Natural killer cell treated with Interleukin-12 subunit alpha and Interleukin-12 subunit beta and Interleukin-15 and Interleukin-18, amount 100 ng/mL, for 72 hours (primary cell): Measurements from ENCODE around the gene FCRL6. TPM values are rescaled to one million over a fixed set of nuclear protein-coding genes. Genes with fewer than 3 reads are reported as not detected.

ENCODE experiments used
- ATAC-seq, 2 donors: fragments of 150-1000 bp; cut with Tn5 transposase in 1 of 2; sonication (Bioruptor Pico), chemical (Tn5 transposase) in 1 of 2; 2 replicates each; pipeline ENCODE4 v1.10.0; 2021
- DNase-seq: peaks from one replicate; pipeline ENCODE4 v3.0.0; 2022; ENCODE audit warnings: low spot score
- H3K27ac Mint-ChIP-seq, 2 donors: 1 replicate in 1 of 2; 2 replicates in 1 of 2; pipeline ENCODE4 v1.8.0; 2022; ENCODE audit warnings: mixed read lengths in 2 of 2, mild to moderate bottlenecking in 1 of 2, moderate library complexity in 1 of 2
- H3K27me3 Mint-ChIP-seq, 2 donors: 1 replicate in 1 of 2; 2 replicates in 1 of 2; pipeline ENCODE4 v1.8.0; 2022; ENCODE audit warnings: mixed read lengths in 2 of 2
- H3K36me3 Mint-ChIP-seq: one replicate; pipeline ENCODE4 v1.8.0; 2022; ENCODE audit warnings: mixed read lengths
- H3K4me1 Mint-ChIP-seq, 2 donors: 1 replicate in 1 of 2; 2 replicates in 1 of 2; pipeline ENCODE4 v1.8.0; 2022; ENCODE audit warnings: low read depth in 2 of 2, mixed read lengths in 2 of 2, mild to moderate bottlenecking in 1 of 2
- H3K4me3 Mint-ChIP-seq: one replicate; pipeline ENCODE4 v1.8.0; 2022; ENCODE audit warnings: mixed read lengths
- H3K9me3 Mint-ChIP-seq: 2 replicates; pipeline ENCODE4 v1.8.0; 2022; ENCODE audit warnings: mixed read lengths
- total RNA-seq, 2 donors: library from RNA; stranded (reverse); gene quantifications; one replicate each; pipeline ENCODE4 v1.2.3, GENCODE V29; 2022

The FCRL6 gene
- total RNA-seq, 2 donors from 2014 or later: 0.81 TPM; not detected in 1

- no peak overlapping the region for H3K27ac Mint-ChIP-seq
- DNase-seq: no peak
- peaks cover 0 to 5% of the 10 kb centered on the region in 2 donors for H3K27me3 Mint-ChIP-seq
- no peaks in the 10 kb centered on the region for H3K36me3 Mint-ChIP-seq
- H3K4me3 Mint-ChIP-seq: peak overlapping the region; percentile 73
- H3K4me1 Mint-ChIP-seq: peaks cover 9 to 29% of the 10 kb centered on the region in 2 donors
- no peaks in the 10 kb centered on the region for H3K9me3 Mint-ChIP-seq
- no peak for ATAC-seq
These were observed 20.2 kb upstream of the FCRL6 start for GRCh38 chr1:159781992-159782391.

- Mint-ChIP-seq H3K36me3 (no peaks in the 10 kb centered on the region), H3K4me1 (peaks cover 9 to 29% of the 10 kb centered on the region in 2 donors), H3K9me3 (no peaks in the 10 kb centered on the region), H3K4me3 (no peak overlapping the region), H3K27me3 (no peaks in the 10 kb centered on the region), H3K27ac (no peak overlapping the region)
- DNase-seq: no peak
- ATAC-seq: no peak
These were observed 18.4 kb upstream of the FCRL6 start for GRCh38 chr1:159783724-159784123.

DNA sequence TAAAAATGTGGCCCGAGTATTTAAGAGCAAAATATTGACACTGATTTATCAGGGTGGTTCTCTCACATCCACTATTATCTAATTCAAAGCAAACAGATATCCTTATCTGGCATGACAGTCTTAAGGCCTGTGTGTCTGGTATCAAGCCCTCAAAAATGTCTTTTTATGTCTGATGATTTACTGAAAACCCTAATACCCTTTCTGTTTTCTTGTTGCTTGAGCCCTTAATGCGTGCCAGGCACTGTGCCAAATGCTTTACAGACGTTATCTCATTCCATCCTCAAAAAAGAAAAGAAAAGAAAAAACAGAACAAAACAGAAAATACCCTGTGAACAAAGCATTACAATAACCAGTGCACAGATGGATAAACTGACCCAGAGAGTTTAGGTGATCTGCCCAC, 15.7 kb upstream of the FCRL6 start:
- H3K36me3 Mint-ChIP-seq: no peaks in the 10 kb centered on the region
- H3K27me3 Mint-ChIP-seq: peaks cover 8 to 9% of the 10 kb centered on the region in 2 donors
- no peak overlapping the region for H3K27ac Mint-ChIP-seq
- DNase-seq: no peak
- ATAC-seq: no peak
- H3K9me3 Mint-ChIP-seq: no peaks in the 10 kb centered on the region
- H3K4me1 Mint-ChIP-seq: peaks cover under 1 to 12% of the 10 kb centered on the region in 2 donors
- H3K4me3 Mint-ChIP-seq: no peak overlapping the region

DNA sequence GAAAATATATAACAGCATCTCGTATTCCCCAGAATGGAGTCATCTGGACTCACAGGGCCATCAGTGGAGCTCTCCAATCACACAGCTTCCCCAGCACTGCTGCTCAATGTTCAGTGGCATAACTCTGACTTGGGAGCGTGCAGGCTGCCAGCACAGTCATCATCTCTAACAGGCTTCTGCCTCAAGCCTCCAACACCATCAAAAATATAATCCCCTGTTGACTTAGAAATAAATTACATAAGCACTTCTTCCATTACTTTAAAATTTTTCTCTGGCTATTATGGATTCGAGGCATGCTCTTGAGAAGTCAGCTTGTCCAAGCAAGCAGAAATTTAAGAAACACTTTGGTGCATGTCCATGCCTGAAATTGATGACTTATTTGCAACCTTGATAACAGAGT, 15.2 kb upstream of the FCRL6 start:
- no peaks in the 10 kb centered on the region for H3K9me3 Mint-ChIP-seq

DNA sequence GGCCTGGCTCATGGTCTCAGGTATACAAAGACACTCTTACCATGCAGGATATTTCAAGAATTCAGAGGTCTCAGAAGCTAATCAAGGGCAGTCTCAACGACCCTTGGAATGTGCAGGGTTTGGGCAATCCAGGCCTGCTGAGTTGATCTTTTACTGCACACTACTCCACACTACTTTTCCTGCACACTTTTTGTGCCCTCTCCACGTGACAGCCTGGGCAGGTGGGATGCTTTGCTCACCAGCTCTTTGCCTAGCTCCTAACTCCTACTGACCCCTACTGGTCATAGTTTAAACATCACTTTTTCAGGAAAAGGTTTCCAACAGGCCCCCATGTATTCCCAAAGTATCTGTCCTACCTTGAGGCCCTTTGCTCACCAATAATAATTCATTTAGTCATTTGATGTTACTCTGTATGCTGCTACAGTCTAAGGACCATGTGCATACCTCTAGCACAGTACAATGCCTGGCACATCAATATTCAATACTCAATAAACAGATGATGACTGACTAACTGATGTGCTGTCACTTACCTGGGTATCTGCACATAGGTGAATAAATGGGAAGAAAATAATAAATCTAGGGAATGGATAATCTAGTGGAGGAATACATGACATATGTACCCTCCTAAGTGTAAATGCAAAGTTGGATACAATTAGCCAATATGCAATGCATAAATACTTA, 11.8 kb upstream of the FCRL6 start:
- peaks cover 9 to 17% of the 10 kb centered on the region in 2 donors for H3K27me3 Mint-ChIP-seq
- H3K36me3 Mint-ChIP-seq: no peaks in the 10 kb centered on the region
- H3K4me1 Mint-ChIP-seq: no peaks in the 10 kb centered on the region
- DNase-seq (no peak), ATAC-seq (no peak)
- no peak overlapping the region for H3K27ac Mint-ChIP-seq
- no peak overlapping the region for H3K4me3 Mint-ChIP-seq
- no peaks in the 10 kb centered on the region for H3K9me3 Mint-ChIP-seq

More for the DNA sequence above, 15.2 kb upstream of the FCRL6 start:
- DNase-seq: no peak
- Mint-ChIP-seq H3K4me1 (peaks cover 0 to 8% of the 10 kb centered on the region in 2 donors), H3K36me3 (no peaks in the 10 kb centered on the region), H3K27ac (no peak overlapping the region), H3K4me3 (no peak overlapping the region), H3K27me3 (peaks cover 9 to 10% of the 10 kb centered on the region in 2 donors)
- ATAC-seq: no peak

DNA sequence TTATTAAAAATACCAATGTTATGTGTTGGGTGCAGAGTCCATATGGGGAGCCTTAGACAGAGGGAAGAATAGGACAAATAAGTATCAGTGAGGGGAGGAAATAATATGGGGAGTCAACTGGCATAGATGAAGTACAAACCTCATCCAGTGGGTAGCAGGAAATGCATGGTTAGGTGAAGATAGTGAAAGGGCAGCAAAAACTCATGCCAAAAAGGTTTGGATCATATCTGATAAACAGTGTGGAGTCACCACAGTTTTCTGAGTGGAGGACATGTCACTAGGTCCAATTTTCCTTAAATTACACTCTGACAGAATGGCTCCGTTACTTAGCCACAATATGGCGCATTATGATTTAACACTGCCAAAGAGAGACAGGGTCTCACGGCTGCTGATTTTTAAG, 11.1 kb upstream of the FCRL6 start:
- Mint-ChIP-seq H3K27me3 (peaks cover 9 to 17% of the 10 kb centered on the region in 2 donors), H3K4me3 (no peak overlapping the region), H3K9me3 (no peaks in the 10 kb centered on the region), H3K27ac (no peak overlapping the region), H3K4me1 (no peaks in the 10 kb centered on the region), H3K36me3 (no peaks in the 10 kb centered on the region)
- DNase-seq (no peak), ATAC-seq (no peak)

- H3K9me3 Mint-ChIP-seq: no peaks in the 10 kb centered on the region
- H3K4me1 Mint-ChIP-seq: no peaks in the 10 kb centered on the region
- no peak overlapping the region for H3K27ac Mint-ChIP-seq
- H3K27me3 Mint-ChIP-seq: peaks cover 9 to 17% of the 10 kb centered on the region in 2 donors
- no peaks in the 10 kb centered on the region for H3K36me3 Mint-ChIP-seq
- no peak overlapping the region for H3K4me3 Mint-ChIP-seq
- no peak for DNase-seq
- ATAC-seq: no peak
These were observed 10.7 kb upstream of the FCRL6 start for GRCh38 chr1:159791461-159791860.

DNA sequence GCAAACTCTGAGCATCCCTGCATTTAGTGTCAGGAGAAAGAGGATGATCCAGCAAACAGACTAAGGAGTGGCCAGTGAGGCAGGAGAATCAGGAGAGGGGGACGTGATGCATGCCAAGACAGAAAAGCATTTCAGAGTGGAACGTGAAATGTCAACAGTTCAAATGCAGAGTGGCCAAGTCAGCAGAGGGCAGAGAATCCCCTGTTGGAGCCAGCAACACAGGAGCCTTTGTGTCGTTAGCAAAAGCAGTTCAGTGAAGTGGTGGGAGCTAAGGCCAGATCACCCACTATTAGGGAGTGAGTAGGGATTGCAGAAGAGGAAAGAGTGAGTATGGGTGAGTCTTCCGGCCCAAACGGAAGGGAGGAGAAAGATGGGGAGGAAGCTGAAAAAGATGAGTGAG, 6.6 kb upstream of the FCRL6 start:
- Mint-ChIP-seq H3K27me3 (peaks cover 7 to 19% of the 10 kb centered on the region in 2 donors), H3K27ac (no peak overlapping the region), H3K4me1 (peaks cover 14 to 26% of the 10 kb centered on the region in 2 donors), H3K4me3 (no peak overlapping the region), H3K9me3 (no peaks in the 10 kb centered on the region), H3K36me3 (no peaks in the 10 kb centered on the region)
- no peak for ATAC-seq
- no peak for DNase-seq

GRCh38 chr1:159798893-159799292, 3.3 kb upstream of the FCRL6 start:
- ATAC-seq (peak in 1 of 2 donors; percentile 40), DNase-seq (no peak)
- Mint-ChIP-seq H3K4me3 (no peak overlapping the region), H3K36me3 (no peaks in the 10 kb centered on the region), H3K27me3 (peaks cover 0 to 6% of the 10 kb centered on the region in 2 donors), H3K4me1 (peaks cover 47 to 60% of the 10 kb centered on the region in 2 donors), H3K9me3 (no peaks in the 10 kb centered on the region), H3K27ac (no peak overlapping the region)

DNA sequence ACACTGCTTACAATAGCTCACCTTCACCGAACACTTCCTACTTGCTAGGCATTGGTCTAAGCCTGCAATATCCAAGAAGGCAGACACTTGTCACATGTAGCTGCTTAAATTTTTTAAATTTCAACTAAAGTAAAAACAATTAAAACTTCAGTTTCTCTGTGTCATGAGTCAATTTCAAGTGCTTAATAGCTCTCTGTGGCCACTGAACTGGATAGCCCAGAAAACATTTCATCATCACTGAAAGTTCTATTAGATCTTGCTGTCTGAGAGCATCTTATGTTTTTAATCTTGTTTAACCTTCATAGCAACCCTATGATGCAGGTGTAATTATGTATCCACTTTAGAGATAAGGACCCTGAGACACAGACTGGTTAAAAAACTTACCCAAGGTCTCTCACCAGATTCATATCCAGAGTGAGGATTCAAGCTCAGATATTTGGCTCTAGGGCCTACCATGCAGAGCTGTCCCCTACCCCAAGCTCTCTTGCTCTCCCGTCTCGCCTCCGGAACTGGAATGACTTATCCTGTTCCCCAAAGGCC, 2.6 kb upstream of the FCRL6 start:
- no peak for DNase-seq
- H3K27me3 Mint-ChIP-seq: peaks cover 0 to 5% of the 10 kb centered on the region in 2 donors
- peaks cover 53 to 66% of the 10 kb centered on the region in 2 donors for H3K4me1 Mint-ChIP-seq
- H3K4me3 Mint-ChIP-seq: peak overlapping the region; percentile 82
- H3K27ac Mint-ChIP-seq: peak overlapping the region; percentile 66 to 69
- no peaks in the 10 kb centered on the region for H3K36me3 Mint-ChIP-seq
- H3K9me3 Mint-ChIP-seq: no peaks in the 10 kb centered on the region
- ATAC-seq: no peak

DNA sequence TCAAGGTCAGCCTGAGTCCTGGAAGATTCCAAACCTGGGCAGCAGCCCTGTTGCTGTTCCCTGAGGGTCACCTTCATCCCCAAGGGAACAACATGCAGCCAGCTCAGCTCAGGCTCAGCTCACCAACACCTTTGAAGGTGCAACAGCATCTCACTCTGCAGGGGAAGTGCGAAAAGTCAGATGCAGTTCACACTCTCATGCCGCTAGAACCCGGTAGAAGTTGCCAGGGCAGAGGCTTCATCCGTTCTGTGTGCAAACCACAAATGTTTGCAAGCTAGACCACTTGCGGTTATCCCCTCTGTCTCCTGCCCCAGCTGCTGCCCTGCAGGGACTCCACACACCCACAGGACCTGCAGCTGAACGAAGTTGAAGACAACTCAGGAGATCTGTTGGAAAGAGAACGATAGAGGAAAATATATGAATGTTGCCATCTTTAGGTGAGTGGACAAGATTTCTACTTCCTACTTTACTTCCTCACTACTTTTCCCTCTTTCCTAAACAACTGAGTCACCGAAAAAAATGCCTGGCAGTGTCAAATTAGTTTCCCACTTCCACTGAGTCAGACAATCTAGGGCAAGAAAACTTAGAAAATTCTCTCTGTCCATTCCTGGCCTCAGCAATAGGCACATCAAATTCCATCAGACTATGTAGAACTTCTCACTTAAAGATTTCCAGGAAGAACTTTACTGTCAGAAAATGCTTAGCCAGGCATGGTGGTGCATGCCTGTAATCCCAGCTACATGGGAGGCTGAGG, 1.8 kb upstream of the FCRL6 start:
- DNase-seq (peak; percentile 87), ATAC-seq (peak; percentile 92 to 94)
- Mint-ChIP-seq H3K27ac (peak overlapping the region; percentile 66 to 69), H3K4me3 (peak overlapping the region; percentile 82), H3K36me3 (no peaks in the 10 kb centered on the region), H3K27me3 (peaks cover 0 to 5% of the 10 kb centered on the region in 2 donors), H3K4me1 (peaks cover 61 to 74% of the 10 kb centered on the region in 2 donors), H3K9me3 (no peaks in the 10 kb centered on the region)

- no peak for ATAC-seq
- H3K4me1 Mint-ChIP-seq: peaks cover 81 to 88% of the 10 kb centered on the region in 2 donors
- H3K9me3 Mint-ChIP-seq: no peaks in the 10 kb centered on the region
- H3K27ac Mint-ChIP-seq: no peak overlapping the region
- DNase-seq: no peak
- no peaks in the 10 kb centered on the region for H3K36me3 Mint-ChIP-seq
- peak overlapping the region; percentile 82 for H3K4me3 Mint-ChIP-seq
- H3K27me3 Mint-ChIP-seq: no peaks in the 10 kb centered on the region
These were observed 2.0 kb downstream of the FCRL6 start for GRCh38 chr1:159803956-159804689.

DNA sequence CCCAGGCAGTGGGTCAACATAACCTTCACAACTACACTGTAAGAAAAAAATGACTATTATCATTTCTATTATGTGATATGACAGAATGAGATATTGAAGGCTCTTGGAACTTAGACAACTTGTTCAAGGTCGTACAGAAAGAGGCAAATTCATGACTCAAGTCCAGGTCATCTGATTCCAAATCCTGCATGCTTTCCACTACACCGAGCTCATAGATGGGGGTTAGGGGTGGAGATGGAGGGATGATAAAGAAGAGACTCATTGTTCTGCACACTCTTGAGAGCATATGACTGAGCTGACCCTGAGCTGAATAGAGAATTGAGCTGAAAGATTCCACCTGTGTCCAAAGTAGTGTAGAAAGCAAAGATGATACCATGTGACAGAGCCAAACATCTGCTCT, 2.8 kb downstream of the FCRL6 start:
- DNase-seq: no peak
- Mint-ChIP-seq H3K9me3 (no peaks in the 10 kb centered on the region), H3K27ac (no peak overlapping the region), H3K4me1 (peaks cover 78 to 80% of the 10 kb centered on the region in 2 donors), H3K4me3 (peak overlapping the region; percentile 82), H3K36me3 (no peaks in the 10 kb centered on the region), H3K27me3 (no peaks in the 10 kb centered on the region)
- ATAC-seq: no peak
